D341Med (cell line): ENCODE measurements around the gene CERK.

Experiments used
- DNase-seq: peaks from one replicate; pipeline ENCODE4 v3.0.0; 2012; ENCODE audit warnings: low spot score

Gene CERK

GRCh38 chr22:46662226-46662625 lies 75.8 kb downstream of the CERK start:
- DNase-seq = no peak

DNA sequence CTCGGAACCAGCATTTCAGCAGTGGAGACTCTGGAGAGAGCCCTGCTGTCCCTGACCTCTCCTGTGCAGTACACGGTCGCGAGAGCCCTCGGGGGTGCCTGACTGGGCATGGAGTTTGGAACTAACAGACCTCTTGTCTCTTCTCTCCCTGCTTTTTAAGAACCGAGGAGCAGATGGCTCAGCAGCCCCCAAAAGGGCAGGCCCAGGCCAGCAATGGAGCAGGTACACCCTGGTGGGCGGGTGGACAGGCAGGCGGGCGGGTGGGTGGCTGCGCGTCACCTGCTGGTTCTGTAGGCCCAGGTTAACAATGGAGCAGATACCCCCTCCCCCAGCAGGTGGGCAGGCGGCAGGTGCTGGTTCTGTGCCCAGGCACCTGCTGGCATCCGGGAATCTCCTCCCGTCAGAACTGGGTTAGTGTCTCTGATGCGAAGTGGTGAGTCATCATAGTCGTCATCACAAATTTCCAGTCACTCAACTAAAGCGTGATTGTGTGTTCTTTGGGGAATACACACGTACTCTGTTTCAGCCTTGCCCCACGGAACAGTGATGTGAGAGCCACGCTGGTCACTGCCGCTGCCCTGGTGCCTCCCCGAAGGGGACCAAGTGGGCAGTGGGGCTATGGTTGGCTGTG lies 76.7 kb downstream of the CERK start:
- no peak for DNase-seq

- no peak for DNase-seq
Observed at GRCh38 chr22:46660604-46661201, 77.3 kb downstream of the CERK start.

DNA sequence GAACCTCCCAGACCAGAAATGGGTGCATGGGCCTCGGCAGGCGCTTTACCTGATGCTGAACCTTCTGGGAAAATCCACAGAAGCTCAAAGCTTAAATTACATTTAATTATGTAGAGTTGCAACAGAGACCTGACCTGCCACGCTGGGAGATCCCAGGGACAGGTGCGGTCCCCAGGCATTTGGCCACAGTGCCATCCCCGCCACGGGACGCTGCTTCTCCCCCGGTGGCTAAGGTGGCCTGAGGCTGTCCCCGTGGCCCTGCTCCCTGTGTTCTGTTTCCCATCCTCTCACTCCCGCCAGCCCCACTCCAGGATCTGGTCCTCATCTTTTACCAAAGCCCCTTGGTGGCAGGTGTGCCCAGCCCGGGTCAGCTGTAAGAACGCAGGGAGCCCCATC lies 78.3 kb downstream of the CERK start:
- no peak for DNase-seq

DNA sequence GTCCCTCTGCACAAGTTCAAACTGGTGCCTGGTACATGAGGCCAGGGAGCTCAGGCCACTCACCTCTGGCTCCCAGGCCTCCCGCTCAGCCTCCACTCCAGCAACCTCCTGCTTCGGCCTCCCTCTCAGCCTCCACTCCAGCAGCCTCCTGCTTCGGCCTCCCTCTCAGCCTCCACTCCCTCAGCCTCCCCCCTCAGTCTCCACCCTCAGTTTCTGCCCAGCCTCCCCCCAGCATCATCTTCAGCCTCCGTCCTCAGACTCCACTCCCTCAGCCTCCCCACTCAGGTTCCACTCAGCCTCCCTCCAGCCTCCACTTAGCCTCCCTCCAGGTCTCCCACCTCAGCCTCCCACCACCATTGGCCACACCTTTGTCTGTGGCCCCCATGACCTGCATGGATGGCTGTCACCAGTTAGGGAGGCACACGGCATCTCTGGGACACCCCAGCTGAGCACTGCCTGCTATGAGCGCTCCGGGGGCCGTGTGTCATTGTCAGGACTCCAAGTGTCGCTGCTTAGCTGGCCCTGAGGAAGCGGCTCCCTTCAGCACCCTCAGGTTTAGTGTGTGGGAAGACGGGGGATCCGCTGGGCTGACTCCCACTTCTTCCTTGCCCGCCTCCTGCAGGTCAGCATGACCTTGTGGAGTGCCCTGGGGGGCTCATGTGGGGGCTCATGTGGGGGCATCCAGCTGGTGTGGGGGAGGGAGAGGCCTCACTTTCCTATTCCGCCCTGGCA lies 78.8 kb downstream of the CERK start:
- no peak for DNase-seq

DNA sequence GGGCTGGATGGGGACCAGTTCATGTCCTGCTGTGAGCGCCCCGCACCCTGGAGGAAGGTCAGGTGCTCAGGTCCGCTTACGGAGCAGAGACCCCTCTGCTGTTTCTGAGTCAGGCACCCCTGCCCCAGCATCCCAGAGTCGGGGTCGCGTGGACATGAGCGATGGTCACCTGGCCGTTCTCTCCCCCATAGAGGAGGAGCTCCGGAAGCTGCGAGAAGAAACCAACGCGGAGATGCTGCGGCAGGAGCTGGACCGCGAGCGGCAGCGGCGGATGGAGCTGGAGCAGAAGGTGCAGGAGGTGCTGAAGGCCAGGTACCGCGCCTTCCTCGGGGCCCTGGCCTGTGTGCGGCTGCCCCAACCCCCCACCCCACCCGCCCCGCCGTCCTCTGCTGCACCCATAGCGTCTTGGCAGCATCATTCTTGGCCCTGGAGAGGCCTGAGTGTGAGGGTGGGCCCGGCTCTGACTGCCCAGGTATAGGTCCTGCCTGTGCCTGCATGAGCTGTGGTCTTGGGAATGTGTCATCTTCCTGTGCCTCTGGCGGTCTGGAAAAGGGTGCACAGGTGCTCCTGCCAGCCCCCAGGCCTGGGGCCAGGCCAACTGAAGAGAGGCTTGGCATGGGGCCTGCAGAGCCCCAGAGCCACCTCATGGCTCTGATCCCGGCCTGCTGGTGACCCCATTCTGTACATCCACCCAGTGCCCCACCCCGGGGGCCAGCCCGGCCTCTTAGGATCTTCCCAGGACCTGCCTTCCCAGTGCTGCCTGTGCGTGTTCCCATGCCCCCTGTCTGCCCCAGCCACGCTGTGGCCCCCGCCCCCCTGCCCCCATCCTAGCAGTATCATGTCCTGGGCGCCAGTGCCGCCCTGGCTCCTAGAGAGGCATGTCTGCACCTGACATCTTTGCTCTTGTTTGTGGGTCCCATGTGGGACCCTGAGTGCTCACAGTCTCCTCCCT lies 79.8 kb downstream of the CERK start:
- no peak for DNase-seq

- no peak for DNase-seq
Observed at GRCh38 chr22:46657655-46657953, 80.4 kb downstream of the CERK start.

GRCh38 chr22:46656856-46657654 lies 81.0 kb downstream of the CERK start:
- DNase-seq = no peak

DNA sequence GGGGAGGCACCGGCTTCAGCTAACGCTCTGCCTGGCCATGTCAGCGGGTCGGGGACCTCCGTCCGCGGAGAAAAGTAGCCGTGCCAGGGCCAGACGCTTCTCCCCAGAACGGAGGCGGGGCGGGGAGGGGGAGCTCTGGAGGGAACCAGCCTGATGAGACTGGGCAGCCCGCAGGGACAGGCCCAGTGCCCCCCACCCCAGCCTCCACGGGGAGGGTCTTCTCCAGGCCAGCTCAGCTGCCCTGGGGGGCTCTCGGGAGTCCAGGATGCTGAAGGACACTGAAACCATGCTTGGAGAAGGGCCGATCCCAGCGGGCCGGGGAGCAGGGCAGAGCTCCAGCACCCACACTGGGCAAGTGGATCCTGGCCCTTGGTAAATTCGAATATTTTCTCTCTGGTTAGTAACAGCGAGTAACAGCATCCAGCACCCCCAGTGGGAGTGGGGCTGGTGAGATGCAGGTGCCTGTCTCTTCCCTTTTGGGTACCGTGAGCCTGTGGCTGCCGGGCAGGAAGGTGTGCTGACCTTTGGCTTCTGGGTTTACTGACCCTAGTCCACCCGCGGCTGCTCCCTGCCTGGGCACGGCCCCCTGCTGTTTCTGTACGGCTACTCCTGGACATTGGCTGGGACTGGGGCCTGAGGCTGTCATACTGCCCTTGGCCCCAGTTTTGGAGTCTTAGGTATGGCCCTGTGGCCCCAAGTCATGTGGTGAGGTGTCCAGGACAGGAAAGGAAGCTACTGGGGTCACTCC lies 82.0 kb downstream of the CERK start:
- DNase-seq = no peak

GRCh38 chr22:46654927-46655595 lies 83.0 kb downstream of the CERK start:
- no peak for DNase-seq

DNA sequence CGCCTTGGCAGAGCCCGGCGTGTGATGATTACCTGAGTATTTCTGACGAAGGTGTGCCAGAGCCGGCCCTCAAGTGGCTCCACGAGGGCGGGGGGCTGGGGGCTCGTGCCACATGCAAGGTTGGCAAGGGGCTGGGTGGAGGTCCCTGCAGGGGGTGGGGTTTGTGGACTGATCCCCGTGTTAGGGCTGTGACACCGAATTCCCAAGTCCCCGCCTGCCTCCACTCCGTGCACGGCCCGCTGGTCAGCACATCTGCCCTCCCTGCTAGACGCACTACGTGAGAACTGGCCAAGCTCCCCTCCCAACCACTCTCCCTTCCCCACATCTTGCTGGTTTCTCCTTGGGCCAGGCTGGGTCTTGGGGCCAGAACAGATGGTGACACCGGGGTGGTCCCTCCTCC lies 83.6 kb downstream of the CERK start:
- DNase-seq = no peak

DNA sequence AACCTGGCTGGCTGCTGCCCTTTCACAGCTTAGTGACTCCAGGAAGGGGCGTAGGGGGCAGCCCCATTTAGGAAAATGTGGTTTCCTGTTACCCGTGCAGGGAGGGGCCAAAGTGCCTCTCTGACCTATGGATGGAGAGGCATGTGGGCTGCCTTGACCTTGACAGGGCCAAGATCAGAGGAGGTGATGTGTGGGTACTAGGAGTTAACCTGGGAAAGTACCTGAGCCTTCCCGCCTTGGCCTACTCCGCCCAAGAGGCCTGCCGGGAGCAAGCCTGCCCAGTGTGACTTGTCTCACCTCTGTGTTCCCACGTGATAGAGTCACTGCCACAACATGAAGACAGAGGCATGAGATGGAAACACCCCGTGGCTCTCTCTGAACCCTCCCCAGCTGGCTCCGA lies 84.5 kb downstream of the CERK start:
- DNase-seq = no peak

- no peak for DNase-seq
Observed at GRCh38 chr22:46652847-46653331, 85.2 kb downstream of the CERK start.

- DNase-seq = no peak
Observed at GRCh38 chr22:46652081-46652846, 85.8 kb downstream of the CERK start.

DNA sequence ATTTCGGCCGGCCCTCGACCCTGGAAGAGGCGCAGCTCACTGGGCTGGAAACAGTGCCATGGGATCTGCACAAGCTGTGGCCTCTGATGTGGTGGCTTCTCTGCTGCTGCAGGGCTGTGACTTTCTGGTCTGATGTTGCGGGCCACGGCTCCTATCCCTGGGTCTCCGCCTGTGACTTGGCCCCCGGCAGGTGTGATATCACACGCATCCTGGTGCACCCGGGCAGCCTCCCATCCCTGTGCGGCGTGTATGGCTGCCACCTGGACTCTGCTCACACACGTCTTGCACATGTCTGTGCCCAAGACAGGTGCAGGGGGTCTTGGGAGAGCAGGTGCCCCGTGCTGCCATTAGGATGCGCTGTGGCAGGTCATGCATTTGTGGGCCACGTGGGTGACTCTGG lies 86.7 kb downstream of the CERK start:
- DNase-seq = no peak

DNA sequence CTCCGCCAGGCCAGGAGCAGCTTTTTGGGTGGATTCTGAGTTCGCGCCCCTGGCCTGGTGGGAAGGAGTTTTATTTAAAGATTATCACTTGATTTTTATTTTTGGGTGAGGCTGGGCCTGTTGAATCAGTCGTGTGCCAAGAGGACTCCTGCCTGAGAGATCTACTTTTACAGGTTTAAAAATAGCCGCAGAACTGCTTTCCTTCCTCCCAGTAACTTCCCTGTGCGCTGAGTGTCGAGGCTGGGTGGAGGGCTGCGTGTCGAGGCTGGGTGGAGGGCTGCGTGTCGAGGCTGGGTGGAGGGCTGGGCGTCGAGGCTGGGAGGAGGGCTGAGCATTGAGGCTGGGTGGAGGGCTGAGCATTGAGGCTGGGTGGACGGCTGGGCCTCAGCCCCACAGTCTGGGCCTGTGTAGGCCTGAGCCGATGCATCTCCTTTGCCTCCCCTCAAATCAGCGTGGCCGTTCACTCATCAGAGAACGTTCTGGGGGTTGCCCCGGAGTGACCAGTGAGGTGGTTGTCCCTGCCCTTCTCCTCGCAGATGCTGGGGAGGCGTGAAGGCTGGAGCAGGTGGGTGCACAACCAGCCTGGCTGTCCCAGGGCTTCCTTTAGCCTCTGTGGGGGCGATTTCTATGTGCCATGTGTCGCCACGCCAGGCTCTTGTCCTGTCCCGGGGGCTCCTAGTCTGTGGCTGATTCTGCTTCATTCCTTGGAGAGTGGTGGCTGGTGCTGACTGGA lies 87.8 kb downstream of the CERK start:
- no peak for DNase-seq

GRCh38 chr22:46649141-46650077 lies 88.6 kb downstream of the CERK start:
- no peak for DNase-seq
